ENCODE measurements around the gene GPHN.

DNA sequence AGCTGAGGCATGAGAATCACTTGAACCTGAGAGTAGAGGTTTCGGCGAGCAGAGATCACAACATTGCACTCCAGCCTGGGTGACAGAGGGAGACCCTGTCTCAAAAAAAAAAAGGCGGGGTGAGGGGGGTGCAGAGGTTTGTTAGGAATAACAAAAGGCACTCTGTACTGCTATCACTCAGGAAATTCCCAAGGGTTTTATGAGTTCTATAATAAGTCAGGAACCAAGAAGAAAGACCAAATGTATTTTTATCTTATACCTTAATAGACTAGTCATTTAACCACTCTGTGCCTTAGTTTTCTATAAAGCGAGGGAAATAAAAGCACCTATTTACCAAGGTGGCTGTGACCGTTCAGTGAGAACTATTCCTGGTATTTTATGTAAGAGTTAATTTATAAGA lies 319.2 kb downstream of the GPHN start:
- TF ChIP-seq TAF1 (IDR thresholded peaks at IDR 0.05; ENCODE audit: borderline replicate concordance, low read depth, low read length): no peak
- TF ChIP-seq POLR2AphosphoS5 (IDR thresholded peaks at IDR 0.05; ENCODE audit: low read depth, low read length): no peak
